Keratinocyte (primary cell): ENCODE measurements around the gene LMBR1. TPM values are rescaled to one million over a fixed set of nuclear protein-coding genes. Genes with fewer than 3 reads are reported as not detected.

ENCODE experiments used
- DNase-seq: peaks from one replicate; pipeline ENCODE4 v3.0.0-alpha.2; 2011; ENCODE audit warnings: low read depth, missing footprints, low spot score
- FAIRE-seq: peaks from 2 replicates; lab custom pipeline; 2011; peaks lifted over from hg19 to GRCh38; lab: Jason Lieb, UNC
- H2AFZ ChIP-seq: 2 replicates; pipeline ENCODE4 v1.6.0; 2012; ENCODE audit warnings: low read length, control low read depth, inconsistent platforms; ENCODE audit not compliant: control insufficient read depth
- H3K27ac ChIP-seq: 2 replicates; pipeline ENCODE4 v1.5.1; 2011; ENCODE audit warnings: low read length; ENCODE audit not compliant: control insufficient read depth, insufficient read depth
- H3K27me3 ChIP-seq: 3 replicates; pipeline ENCODE4 v1.6.0; 2011; ENCODE audit warnings: low read length; ENCODE audit not compliant: control insufficient read depth, insufficient read depth; ENCODE audit errors: extremely low read depth
- H3K36me3 ChIP-seq, 2 experiments: 2 replicates in 1 of 2; 3 replicates in 1 of 2; pipeline ENCODE4 v1.5.1; 2011; ENCODE audit warnings: low read length in 2 of 2, mild to moderate bottlenecking in 1 of 2; ENCODE audit not compliant: control insufficient read depth in 2 of 2, insufficient read depth in 2 of 2; ENCODE audit errors: extremely low read depth in 1 of 2
- H3K4me1 ChIP-seq: 3 replicates; pipeline ENCODE4 v1.5.1; 2011; ENCODE audit warnings: low read length; ENCODE audit not compliant: control insufficient read depth, insufficient read depth; ENCODE audit errors: extremely low read depth
- H3K4me2 ChIP-seq: 3 replicates; pipeline ENCODE4 v1.6.0; 2011; ENCODE audit warnings: low read depth, low read length; ENCODE audit not compliant: control insufficient read depth, insufficient read depth; ENCODE audit errors: extremely low read depth
- H3K4me3 ChIP-seq, 3 experiments: fragments of 200-600 bp in 1 of 3; sonication (generic) in 1 of 3; 2 replicates in 2 of 3; 3 replicates in 1 of 3; pipeline ENCODE4 v1.5.1; 2011 to 2016; ENCODE audit warnings: low read length in 3 of 3, mild to moderate bottlenecking in 3 of 3, control low read depth in 2 of 3, inconsistent platforms in 1 of 3, low read depth in 1 of 3, mixed read lengths in 1 of 3, mixed run types in 1 of 3, moderate library complexity in 1 of 3; ENCODE audit not compliant: control insufficient read depth in 2 of 3, insufficient read depth in 2 of 3; ENCODE audit errors: extremely low read depth in 1 of 3
- H3K79me2 ChIP-seq: 2 replicates; pipeline ENCODE4 v1.6.0; 2012; ENCODE audit warnings: low read length; ENCODE audit not compliant: control insufficient read depth, insufficient read depth
- H3K9ac ChIP-seq: 3 replicates; pipeline ENCODE4 v1.6.0; 2011; ENCODE audit warnings: low read length; ENCODE audit not compliant: control insufficient read depth, insufficient read depth; ENCODE audit errors: extremely low read depth
- H3K9me1 ChIP-seq: 3 replicates; pipeline ENCODE4 v1.6.0; 2011; ENCODE audit warnings: low read length; ENCODE audit not compliant: control insufficient read depth, insufficient read depth; ENCODE audit errors: extremely low read depth
- H3K9me3 ChIP-seq: 2 replicates; pipeline ENCODE4 v1.5.1; 2012; ENCODE audit warnings: low read depth, low read length; ENCODE audit not compliant: control insufficient read depth
- H4K20me1 ChIP-seq: 3 replicates; pipeline ENCODE4 v1.6.0; 2011; ENCODE audit warnings: low read length; ENCODE audit not compliant: control insufficient read depth, insufficient read depth; ENCODE audit errors: extremely low read depth
- EZH2 ChIP-seq: IDR thresholded peaks from one replicate; pipeline ENCODE4 v1.6.1; 2012; ENCODE audit warnings: inconsistent platforms, mild to moderate bottlenecking, low read length, moderate library complexity
- dilution Hi-C: fragments of 300-500 bp; cut with MboI; formaldehyde crosslinking; loops from one replicate; pipeline ENCODE4 v1.7.0; 2020; ENCODE audit warnings: low sequenced_read_pairs; ENCODE audit not compliant: extremely low pct_ligation_motif_present
- polyA plus RNA-seq, 5 experiments: library from polyadenylated mRNA; depleted of rRNA in 3 of 5; stranded (reverse) in 3 of 5; stranded (forward) in 1 of 5; unstranded in 1 of 5; fragments of >200 nt; gene quantifications; 1 replicate in 1 of 5; 2 replicates in 3 of 5; 3 replicates in 1 of 5; pipeline versions ENCODE4 v1.2.1 to v1.2.3, GENCODE V29; 2011 to 2012; ENCODE audit warnings: missing spikeins in 2 of 5, low read depth in 1 of 5, low replicate concordance in 1 of 5
- TF ChIP-seq, protein P1 (sequence below), 3 experiments: IDR thresholded peaks in 1 of 3; conservative IDR thresholded peaks in 1 of 3; optimal IDR thresholded peaks in 1 of 3; 2 replicates in 2 of 3; 3 replicates in 1 of 3; pipeline versions ENCODE3 to v1.5.1; 2011; ENCODE audit warnings: low read length in 3 of 3, mild to moderate bottlenecking in 3 of 3, moderate library complexity in 2 of 3, control low read depth in 1 of 3, inconsistent platforms in 1 of 3; ENCODE audit not compliant: insufficient read depth in 2 of 3; ENCODE audit errors: extremely low read depth in 1 of 3

Gene LMBR1
- polyA plus RNA-seq, 1 donor (not counting 4 experiments of a cell fraction or from before 2014, with no cell fraction given), result 30.2 TPM

- H4K20me1 ChIP-seq, result no peaks in the 10 kb centered on the region
- H3K4me2 ChIP-seq, result peak overlapping the region; percentile 29
- FAIRE-seq (no peak), DNase-seq (no peak)
- H3K9me1 ChIP-seq, result no peaks in the 10 kb centered on the region
- H3K79me2 ChIP-seq, result no peaks in the 10 kb centered on the region
- H3K9me3 ChIP-seq, result no peaks in the 10 kb centered on the region
- no peak for TF ChIP-seq EZH2
- TF ChIP-seq, protein P1, sequence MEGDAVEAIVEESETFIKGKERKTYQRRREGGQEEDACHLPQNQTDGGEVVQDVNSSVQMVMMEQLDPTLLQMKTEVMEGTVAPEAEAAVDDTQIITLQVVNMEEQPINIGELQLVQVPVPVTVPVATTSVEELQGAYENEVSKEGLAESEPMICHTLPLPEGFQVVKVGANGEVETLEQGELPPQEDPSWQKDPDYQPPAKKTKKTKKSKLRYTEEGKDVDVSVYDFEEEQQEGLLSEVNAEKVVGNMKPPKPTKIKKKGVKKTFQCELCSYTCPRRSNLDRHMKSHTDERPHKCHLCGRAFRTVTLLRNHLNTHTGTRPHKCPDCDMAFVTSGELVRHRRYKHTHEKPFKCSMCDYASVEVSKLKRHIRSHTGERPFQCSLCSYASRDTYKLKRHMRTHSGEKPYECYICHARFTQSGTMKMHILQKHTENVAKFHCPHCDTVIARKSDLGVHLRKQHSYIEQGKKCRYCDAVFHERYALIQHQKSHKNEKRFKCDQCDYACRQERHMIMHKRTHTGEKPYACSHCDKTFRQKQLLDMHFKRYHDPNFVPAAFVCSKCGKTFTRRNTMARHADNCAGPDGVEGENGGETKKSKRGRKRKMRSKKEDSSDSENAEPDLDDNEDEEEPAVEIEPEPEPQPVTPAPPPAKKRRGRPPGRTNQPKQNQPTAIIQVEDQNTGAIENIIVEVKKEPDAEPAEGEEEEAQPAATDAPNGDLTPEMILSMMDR (optimal IDR thresholded peaks at IDR 0.05 in 1 of 3, IDR thresholded peaks at IDR 0.05 in 1 of 3, conservative IDR thresholded peaks at IDR 0.05 in 1 of 3; ENCODE audit: extremely low read depth in 1 of 3, insufficient read depth in 2 of 3, low read length in 3 of 3), result no peak
- dilution Hi-C loops, result no loop called here
- no peak overlapping the region for H3K4me3 ChIP-seq
- no peaks in the 10 kb centered on the region for H3K36me3 ChIP-seq
- H3K27me3 ChIP-seq, result no peaks in the 10 kb centered on the region
- no peak overlapping the region for H3K27ac ChIP-seq
- H2AFZ ChIP-seq, result no peak overlapping the region
- H3K9ac ChIP-seq, result no peak overlapping the region
- peaks cover 3% of the 10 kb centered on the region for H3K4me1 ChIP-seq
These were observed 153.4 kb downstream of the LMBR1 start for GRCh38 chr7:156739596-156739995.

GRCh38 chr7:156735851-156736250 lies 157.1 kb downstream of the LMBR1 start:
- no peaks in the 10 kb centered on the region for H4K20me1 ChIP-seq
- peaks cover 4% of the 10 kb centered on the region for H3K9me3 ChIP-seq
- no peaks in the 10 kb centered on the region for H3K79me2 ChIP-seq
- H3K4me3 ChIP-seq, result no peak overlapping the region
- H3K9ac ChIP-seq, result no peak overlapping the region
- TF ChIP-seq, protein P1 (optimal IDR thresholded peaks at IDR 0.05 in 1 of 3, IDR thresholded peaks at IDR 0.05 in 1 of 3, conservative IDR thresholded peaks at IDR 0.05 in 1 of 3; ENCODE audit: extremely low read depth in 1 of 3, insufficient read depth in 2 of 3, low read length in 3 of 3), result no peak
- TF ChIP-seq EZH2, result no peak
- FAIRE-seq, result no peak
- no peaks in the 10 kb centered on the region for H3K36me3 ChIP-seq
- H3K27me3 ChIP-seq, result no peaks in the 10 kb centered on the region
- H3K4me1 ChIP-seq, result peaks cover 3% of the 10 kb centered on the region
- dilution Hi-C loops, result no loop called here
- no peak overlapping the region for H3K4me2 ChIP-seq
- DNase-seq, result no peak
- H3K9me1 ChIP-seq, result no peaks in the 10 kb centered on the region
- no peak overlapping the region for H3K27ac ChIP-seq
- H2AFZ ChIP-seq, result no peak overlapping the region
